CD14-positive monocyte (primary cell): ENCODE measurements around the gene LGI2. TPM values are rescaled to one million over a fixed set of nuclear protein-coding genes. Genes with fewer than 3 reads are reported as not detected.
A peak's percentile ranks its signal among the peaks of the same experiment; 100 is the strongest.

Source experiments
- DNase-seq, 3 donors: peaks; one replicate each; pipeline ENCODE4 v3.0.0-alpha.2; 2011 to 2022
- H2AFZ ChIP-seq: 2 replicates; pipeline ENCODE4 v1.6.0; 2012; ENCODE audit warnings: mild to moderate bottlenecking, low read depth, low read length, inconsistent platforms; ENCODE audit not compliant: insufficient read depth, poor library complexity, severe bottlenecking
- H3K27ac ChIP-seq, 2 donors: 1 replicate in 1 of 2; 2 replicates in 1 of 2; pipeline ENCODE4 v1.5.1; 2012 to 2013; ENCODE audit warnings: low read length in 2 of 2, control low read depth in 1 of 2, inconsistent platforms in 1 of 2, low read depth in 1 of 2, mild to moderate bottlenecking in 1 of 2
- H3K27me3 ChIP-seq, 2 donors: one replicate each; pipeline versions ENCODE4 v1.6.0 to v1.6.1; 2011 to 2013; ENCODE audit warnings: low read length in 2 of 2; ENCODE audit not compliant: control insufficient read depth in 2 of 2, insufficient read depth in 2 of 2
- H3K36me3 ChIP-seq, 2 donors: replicated peaks in 1 of 2; 1 replicate in 1 of 2; 2 replicates in 1 of 2; pipeline versions ENCODE4 v1.5.1 to v1.6.1; 2012 to 2013; ENCODE audit warnings: low read length in 2 of 2, control low read depth in 1 of 2, inconsistent platforms in 1 of 2, mild to moderate bottlenecking in 1 of 2; ENCODE audit not compliant: insufficient read depth in 2 of 2, control insufficient read depth in 1 of 2
- H3K4me1 ChIP-seq, 2 donors: 1 replicate in 1 of 2; 2 replicates in 1 of 2; pipeline versions ENCODE4 v1.5.1 to v1.6.1; 2012 to 2013; ENCODE audit warnings: low read length in 2 of 2, control low read depth in 1 of 2, inconsistent platforms in 1 of 2, mild to moderate bottlenecking in 1 of 2, moderate library complexity in 1 of 2; ENCODE audit not compliant: insufficient read depth in 2 of 2, control insufficient read depth in 1 of 2
- H3K4me2 ChIP-seq: replicated peaks from 2 replicates; pipeline ENCODE3; 2012; ENCODE audit warnings: low read length, moderate library complexity, mild to moderate bottlenecking; ENCODE audit not compliant: poor library complexity, severe bottlenecking; ENCODE audit errors: extremely low read depth
- H3K4me3 ChIP-seq, 3 experiments: fragments of 200-600 bp in 1 of 3; sonication (generic) in 1 of 3; replicated peaks in 1 of 3; 1 replicate in 2 of 3; 2 replicates in 1 of 3; pipeline ENCODE4 v1.5.1; 2011 to 2013; ENCODE audit warnings: low read length in 3 of 3, mild to moderate bottlenecking in 3 of 3, control low read depth in 2 of 3, low read depth in 2 of 3, inconsistent platforms in 1 of 3, moderate library complexity in 1 of 3
- H3K79me2 ChIP-seq: 2 replicates; pipeline ENCODE4 v1.6.0; 2012; ENCODE audit warnings: mild to moderate bottlenecking, control low read depth, inconsistent platforms, low read length, moderate library complexity; ENCODE audit not compliant: insufficient read depth
- H3K9ac ChIP-seq: 2 replicates; pipeline ENCODE4 v1.6.0; 2017; ENCODE audit warnings: low read length, mild to moderate bottlenecking; ENCODE audit not compliant: insufficient read depth, poor library complexity, severe bottlenecking
- H3K9me3 ChIP-seq, 2 donors: replicated peaks in 1 of 2; 1 replicate in 1 of 2; 2 replicates in 1 of 2; pipeline versions ENCODE4 v1.5.1 to v1.6.1; 2012 to 2013; ENCODE audit warnings: low read length in 2 of 2, control low read depth in 1 of 2; ENCODE audit not compliant: control insufficient read depth in 1 of 2, insufficient read depth in 1 of 2
- H4K20me1 ChIP-seq: 2 replicates; pipeline ENCODE4 v1.6.0; 2012; ENCODE audit warnings: mild to moderate bottlenecking, low read length, control low read depth, moderate library complexity; ENCODE audit not compliant: insufficient read depth
- H3K27ac Mint-ChIP-seq, 7 donors: one replicate each; pipeline ENCODE4 v1.8.0; 2020; ENCODE audit warnings: mild to moderate bottlenecking in 7 of 7, mixed read lengths in 7 of 7, moderate library complexity in 6 of 7, inconsistent platforms in 2 of 7
- H3K27me3 Mint-ChIP-seq, 3 donors: one replicate each; pipeline ENCODE4 v1.8.0; 2021 to 2022; ENCODE audit warnings: low read depth in 3 of 3, mild to moderate bottlenecking in 3 of 3, mixed read lengths in 3 of 3, moderate library complexity in 3 of 3, inconsistent platforms in 1 of 3
- H3K36me3 Mint-ChIP-seq, 2 donors: one replicate each; pipeline ENCODE4 v1.8.0; 2020; ENCODE audit warnings: mixed read lengths in 2 of 2, inconsistent platforms in 1 of 2, mild to moderate bottlenecking in 1 of 2
- H3K4me1 Mint-ChIP-seq: one replicate; pipeline ENCODE4 v1.8.0; 2020; ENCODE audit warnings: mild to moderate bottlenecking, mixed read lengths
- H3K4me3 Mint-ChIP-seq, 2 donors: one replicate each; pipeline ENCODE4 v1.8.0; 2020; ENCODE audit warnings: mild to moderate bottlenecking in 2 of 2, mixed read lengths in 2 of 2, moderate library complexity in 1 of 2
- H3K9me3 Mint-ChIP-seq, 7 donors: one replicate each; pipeline ENCODE4 v1.8.0; 2020 to 2022; ENCODE audit warnings: mixed read lengths in 7 of 7, mild to moderate bottlenecking in 6 of 7, moderate library complexity in 6 of 7, inconsistent platforms in 2 of 7
- WGBS: methylation state at CpG from one replicate; pipeline ENCODE4 v1.1.5; 2013; ENCODE audit warnings: missing lambda C conversion rate; ENCODE audit not compliant: insufficient coverage; 5-methylcytosine and 5-hydroxymethylcytosine counted together
- intact Hi-C, 2 donors: fragments of 100-400 bp; cut with micrococcal nuclease; formaldehyde crosslinking; loops; one replicate each; pipeline versions ENCODE4 v1.15.0 to v1.15.1; 2023
- polyA plus RNA-seq, 3 donors: library from polyadenylated mRNA; depleted of rRNA in 1 of 3; unstranded in 2 of 3; stranded (reverse) in 1 of 3; fragments of 300-500 nt in 2 of 3; fragments of >200 nt in 1 of 3; fragmentation: Illumina TruSeq in 2 of 3; gene quantifications; 1 replicate in 2 of 3; 2 replicates in 1 of 3; pipeline ENCODE4 v1.2.3, GENCODE V29; 2012 to 2021
- TF ChIP-seq, protein P1 (sequence below): fragments of 200-600 bp; IDR thresholded peaks from one replicate; pipeline ENCODE4 v1.8.0; 2022; ENCODE audit warnings: antibody characterized with exemption, mild to moderate bottlenecking

Gene LGI2
- polyA plus RNA-seq, 3 donors, result 0.30 to 0.33 TPM; not detected in 1

DNA sequence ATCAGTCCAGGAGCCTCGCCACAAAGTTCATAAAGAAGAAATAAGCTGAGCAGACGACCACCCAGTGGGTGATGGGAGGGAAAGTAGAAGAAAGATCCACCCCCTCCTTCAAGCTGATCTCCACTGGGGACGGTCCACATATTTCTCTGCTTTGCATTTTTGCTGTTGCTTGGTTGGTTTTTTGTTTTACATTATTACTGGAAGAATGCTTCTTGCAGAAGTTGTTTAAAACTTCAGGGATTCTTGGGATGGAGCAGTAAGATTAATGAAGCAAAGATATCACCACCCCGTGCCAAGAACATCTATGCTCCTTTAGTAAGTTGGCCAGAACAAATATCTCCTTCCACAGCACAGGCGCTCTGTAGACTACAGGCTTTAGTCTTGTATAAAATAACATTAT is 30.1 kb downstream of the LGI2 start:
- peaks cover 0 to 7% (median 2%) of the 10 kb centered on the region in 3 donors for H3K27me3 Mint-ChIP-seq
- H3K9me3 ChIP-seq, result no peaks in the 10 kb centered on the region
- no CpG with 5 or more reads among the region's 5 CpGs for WGBS
- no peaks in the 10 kb centered on the region for H4K20me1 ChIP-seq
- TF ChIP-seq, protein P1, sequence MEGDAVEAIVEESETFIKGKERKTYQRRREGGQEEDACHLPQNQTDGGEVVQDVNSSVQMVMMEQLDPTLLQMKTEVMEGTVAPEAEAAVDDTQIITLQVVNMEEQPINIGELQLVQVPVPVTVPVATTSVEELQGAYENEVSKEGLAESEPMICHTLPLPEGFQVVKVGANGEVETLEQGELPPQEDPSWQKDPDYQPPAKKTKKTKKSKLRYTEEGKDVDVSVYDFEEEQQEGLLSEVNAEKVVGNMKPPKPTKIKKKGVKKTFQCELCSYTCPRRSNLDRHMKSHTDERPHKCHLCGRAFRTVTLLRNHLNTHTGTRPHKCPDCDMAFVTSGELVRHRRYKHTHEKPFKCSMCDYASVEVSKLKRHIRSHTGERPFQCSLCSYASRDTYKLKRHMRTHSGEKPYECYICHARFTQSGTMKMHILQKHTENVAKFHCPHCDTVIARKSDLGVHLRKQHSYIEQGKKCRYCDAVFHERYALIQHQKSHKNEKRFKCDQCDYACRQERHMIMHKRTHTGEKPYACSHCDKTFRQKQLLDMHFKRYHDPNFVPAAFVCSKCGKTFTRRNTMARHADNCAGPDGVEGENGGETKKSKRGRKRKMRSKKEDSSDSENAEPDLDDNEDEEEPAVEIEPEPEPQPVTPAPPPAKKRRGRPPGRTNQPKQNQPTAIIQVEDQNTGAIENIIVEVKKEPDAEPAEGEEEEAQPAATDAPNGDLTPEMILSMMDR, result no peak
- H3K4me1 Mint-ChIP-seq, result peaks cover 10% of the 10 kb centered on the region
- peaks cover 0 to 4% of the 10 kb centered on the region in 2 donors for H3K36me3 Mint-ChIP-seq
- H3K4me2 ChIP-seq, result no peak overlapping the region
- H3K27ac ChIP-seq, result no peak overlapping the region
- H3K27me3 ChIP-seq, result peaks cover 0 to 4% of the 10 kb centered on the region in 2 donors
- H3K9me3 Mint-ChIP-seq, result peaks cover 0 to 5% (median under 1%) of the 10 kb centered on the region in 7 donors
- no peak overlapping the region for H3K4me3 ChIP-seq
- H3K4me3 Mint-ChIP-seq, result no peak overlapping the region
- H3K36me3 ChIP-seq, result no peaks in the 10 kb centered on the region
- peaks cover 6 to 9% of the 10 kb centered on the region in 2 donors for H3K4me1 ChIP-seq
- intact Hi-C loops, result no loop called here
- no peak for DNase-seq
- no peaks in the 10 kb centered on the region for H3K79me2 ChIP-seq
- no peak overlapping the region for H3K27ac Mint-ChIP-seq
- no peak overlapping the region for H2AFZ ChIP-seq
- no peak overlapping the region for H3K9ac ChIP-seq

DNA sequence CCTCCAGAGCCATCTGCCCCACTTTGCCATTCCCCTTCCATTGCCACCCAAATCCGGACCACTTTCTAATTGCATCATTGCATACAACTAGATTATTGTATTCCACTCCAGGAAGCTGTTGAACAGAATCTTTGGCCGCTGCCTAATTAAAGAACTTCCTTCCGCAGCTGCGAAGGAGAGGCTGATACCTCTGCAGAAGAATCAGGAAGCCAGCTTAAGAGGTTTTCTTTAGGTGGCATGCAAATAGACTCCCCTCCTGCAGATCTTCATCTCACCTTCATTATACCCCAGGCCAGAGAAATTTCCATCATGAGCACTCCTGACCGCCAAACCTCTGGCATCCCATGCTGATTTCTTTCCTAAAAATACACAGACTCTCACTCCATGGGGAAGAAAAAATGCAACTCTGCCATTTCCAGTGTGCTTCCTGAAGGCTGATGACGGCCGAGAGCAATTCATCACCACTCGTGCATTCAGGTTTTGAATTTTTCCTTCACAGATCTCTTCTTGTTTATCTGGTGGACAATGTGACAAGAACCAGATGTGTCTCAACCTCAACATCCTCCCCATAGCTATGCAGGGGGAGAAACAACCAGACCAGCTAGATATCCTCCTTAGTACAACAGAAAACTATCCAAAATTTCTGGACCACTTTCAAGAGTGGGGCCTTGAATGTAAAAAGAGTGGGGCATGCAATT is 31.2 kb downstream of the LGI2 start:
- TF ChIP-seq, protein P1, result no peak
- no peak overlapping the region for H3K27ac Mint-ChIP-seq
- Histone ChIP-seq H3K27me3 (peaks cover 0 to 4% of the 10 kb centered on the region in 2 donors), H3K4me1 (peaks cover 6 to 9% of the 10 kb centered on the region in 2 donors), H3K4me2 (peak overlapping the region; percentile 17), H3K36me3 (no peaks in the 10 kb centered on the region), H3K79me2 (no peaks in the 10 kb centered on the region), H3K4me3 (no peak overlapping the region), H3K27ac (no peak overlapping the region), H4K20me1 (no peaks in the 10 kb centered on the region), H3K9ac (peak overlapping the region; percentile 35), H3K9me3 (peaks cover 0 to 3% of the 10 kb centered on the region in 2 donors), H2AFZ (peak overlapping the region; percentile 24)
- DNase-seq, result no peak
- peaks cover 0 to 6% (median 3%) of the 10 kb centered on the region in 7 donors for H3K9me3 Mint-ChIP-seq
- peaks cover 0 to 4% of the 10 kb centered on the region in 2 donors for H3K36me3 Mint-ChIP-seq
- H3K4me1 Mint-ChIP-seq, result peaks cover 12% of the 10 kb centered on the region
- H3K27me3 Mint-ChIP-seq, result peaks cover 0 to 7% (median 2%) of the 10 kb centered on the region in 3 donors
- intact Hi-C loops, result no loop called here
- H3K4me3 Mint-ChIP-seq, result peak overlapping the region in 1 of 2 donors; percentile 71
- 0% methylated on average over 5 of the region's 8 CpGs for WGBS
